ENCODE results near the gene FAM110D. TPM values are rescaled to one million over a fixed set of nuclear protein-coding genes. Genes with fewer than 3 reads are reported as not detected.

FAM110D gene
- not detected for total RNA-seq

DNA sequence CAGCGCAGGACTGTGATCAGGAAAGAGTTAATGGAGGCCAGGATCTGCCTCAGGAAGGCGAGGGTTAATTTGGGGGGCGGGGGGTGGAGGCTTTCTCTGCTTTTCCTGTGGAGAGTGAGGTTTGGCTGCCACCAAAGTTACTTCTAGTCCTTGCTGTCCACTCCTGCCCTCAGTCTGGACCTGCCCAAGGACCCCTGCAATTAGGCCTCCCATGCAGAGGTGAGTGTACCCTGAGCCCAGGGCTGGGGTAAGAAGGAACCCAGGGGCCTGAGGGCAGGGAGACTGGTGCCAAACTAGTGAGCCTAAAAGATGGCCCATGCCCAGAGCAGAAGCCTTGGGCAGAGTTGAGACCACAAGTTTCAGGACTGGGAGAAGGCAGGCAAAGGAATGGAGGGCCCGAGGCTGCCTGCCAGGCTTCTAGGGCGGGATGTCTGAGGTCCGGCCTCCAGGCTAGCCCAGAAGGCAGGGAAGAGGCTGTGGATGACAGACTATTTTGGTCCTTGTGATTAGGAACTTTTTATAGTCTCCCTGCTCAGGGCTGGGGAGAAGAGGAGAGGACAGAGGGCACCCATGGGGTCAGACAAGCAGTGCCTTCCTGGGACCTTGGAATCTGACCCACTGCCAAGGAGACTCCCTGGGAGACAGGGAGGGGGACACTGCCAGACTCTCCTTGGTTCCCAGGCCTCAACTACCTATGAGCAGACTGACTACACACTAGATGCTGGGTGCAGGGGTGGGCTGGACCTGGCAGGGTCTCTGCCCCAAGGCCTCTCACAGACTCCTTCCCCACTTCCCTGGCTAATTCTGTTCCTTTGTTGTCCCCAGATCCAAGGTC, at the start of gene FAM110D:
Gene FAM110D (plus strand): TSS at position 172 of the 835 bp plus-strand sequence. CDS start 2,213 bp downstream, outside the sequence.
- no peaks in the 10 kb centered on the region for H3K9me3 Mint-ChIP-seq (ENCODE audit: low read depth)
- no peak within 1 kb of the TSS for H3K27ac Mint-ChIP-seq
- peaks cover 10% of the 10 kb centered on the region for H3K4me1 Mint-ChIP-seq
- peaks cover 74% of the 10 kb centered on the region for H3K27me3 Mint-ChIP-seq
- ATAC-seq, result no peak
- CTCF ChIA-PET, result interaction anchor here (3.8 kb wide), 1 partner anchor 14 kb away, joined by 14 read pairs; no protein-coding TSS in a partner anchor
- H3K36me3 Mint-ChIP-seq, result no peaks in the 10 kb centered on the region
- DNase-seq, result no peak
- no peak within 1 kb of the TSS for H3K4me3 Mint-ChIP-seq

DNA sequence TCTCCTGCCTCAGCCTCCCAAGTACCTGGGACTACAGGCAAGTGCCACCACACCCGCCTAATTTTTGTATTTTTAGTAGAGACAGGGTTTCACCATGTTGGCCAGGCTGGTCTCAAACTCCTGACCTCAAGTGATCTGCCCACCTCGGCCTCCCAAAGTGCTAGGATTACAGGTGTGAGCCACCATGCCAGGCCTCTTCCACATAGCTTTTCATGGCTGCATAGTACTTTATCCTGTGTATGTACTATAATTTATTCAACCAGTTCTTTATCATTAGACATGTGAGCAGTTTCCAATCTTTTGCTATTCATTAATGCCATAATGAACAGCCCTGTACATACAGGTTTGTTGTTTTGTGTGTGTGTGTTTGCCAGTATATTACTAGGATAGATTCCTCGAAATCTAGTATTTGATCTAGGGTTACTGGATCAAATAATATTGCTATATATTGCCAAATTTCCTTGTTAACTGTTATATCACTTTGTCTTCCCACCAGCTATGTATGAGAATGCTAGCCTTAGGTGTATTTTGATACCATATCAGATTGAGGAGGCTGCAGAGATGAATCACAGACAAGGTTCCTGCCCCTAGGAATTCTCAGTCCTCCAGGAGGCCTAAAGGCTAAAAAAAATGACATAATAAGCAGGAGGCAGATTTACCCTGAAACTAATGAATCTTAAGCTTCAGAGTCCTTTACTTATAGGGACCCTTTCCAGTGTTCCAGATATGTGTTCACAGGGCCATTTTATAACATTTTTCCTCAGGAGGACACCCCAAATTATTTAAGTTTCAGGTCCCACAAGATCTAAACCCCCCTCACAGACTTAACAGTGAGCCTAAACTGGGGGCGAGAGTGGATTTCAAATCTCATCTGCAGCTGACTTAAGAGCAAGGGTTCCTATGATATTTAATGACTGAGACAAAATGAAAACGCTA, 49.4 kb upstream of the FAM110D start:
- CTCF ChIA-PET, result interaction anchor here (0.7 to 8.0 kb wide), 7 partner anchors 15 to 176 kb away, joined by 3 to 93 read pairs (median 5); partner anchors contain the start of genes CEP85 and ZNF593
- Mint-ChIP-seq H3K27me3 (peaks cover 3% of the 10 kb centered on the region), H3K9me3 (ENCODE audit: low read depth) (no peaks in the 10 kb centered on the region), H3K36me3 (peaks cover 9% of the 10 kb centered on the region), H3K4me3 (peak overlapping the region; percentile 91), H3K4me1 (peaks cover 32% of the 10 kb centered on the region), H3K27ac (no peak overlapping the region)
- ATAC-seq, result no peak
- DNase-seq, result no peak

DNA sequence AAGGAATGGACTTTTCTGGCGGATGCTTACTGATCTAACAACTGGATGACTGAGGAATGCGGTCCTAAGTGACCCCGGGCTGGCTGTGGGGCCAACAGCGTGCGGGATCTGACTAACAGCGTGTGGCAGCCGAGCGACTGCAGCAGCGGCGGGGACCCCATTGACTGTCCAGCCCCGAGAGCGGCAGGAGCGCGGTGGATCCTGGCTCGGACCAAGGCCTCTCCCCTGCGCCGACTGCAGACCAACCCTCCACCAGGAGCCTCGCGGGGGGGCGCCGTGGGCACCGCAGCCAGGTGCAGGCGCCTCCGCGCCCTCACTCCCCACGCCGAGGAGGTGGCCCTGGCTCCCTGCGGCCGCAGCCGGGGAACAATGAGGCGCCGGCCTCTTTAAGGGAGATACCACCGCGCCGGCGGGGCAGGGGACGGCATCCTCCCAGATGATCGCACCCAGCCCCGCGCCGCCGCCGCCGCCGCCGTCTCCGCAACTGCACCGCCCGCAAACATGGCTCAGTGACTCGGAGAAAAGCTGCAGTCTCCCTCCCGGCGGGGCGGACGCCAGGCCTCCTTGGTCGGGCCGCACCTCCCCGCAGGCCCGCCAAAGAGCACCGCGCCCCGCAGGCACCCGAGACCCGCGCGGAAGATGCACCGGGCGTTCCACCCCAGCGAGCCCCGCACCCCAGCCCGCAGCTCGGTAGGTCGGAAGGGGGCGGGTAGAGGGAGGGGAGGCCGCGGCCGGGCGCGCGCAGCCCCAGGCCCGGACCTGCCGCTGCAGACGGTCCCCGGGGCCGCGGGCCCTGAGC, 47.9 kb upstream of the FAM110D start:
- Mint-ChIP-seq H3K4me1 (peaks cover 30% of the 10 kb centered on the region), H3K4me3 (peak overlapping the region; percentile 91), H3K27ac (peak overlapping the region; percentile 82), H3K9me3 (ENCODE audit: low read depth) (no peaks in the 10 kb centered on the region), H3K36me3 (peaks cover 14% of the 10 kb centered on the region), H3K27me3 (no peaks in the 10 kb centered on the region)
- DNase-seq (peak; percentile 84), ATAC-seq (peak; percentile 55)
- CTCF ChIA-PET, result interaction anchor here (1.0 to 8.0 kb wide), 9 partner anchors 14 to 174 kb away, joined by 3 to 93 read pairs (median 6); partner anchors contain the start of genes CEP85 and ZNF593

DNA sequence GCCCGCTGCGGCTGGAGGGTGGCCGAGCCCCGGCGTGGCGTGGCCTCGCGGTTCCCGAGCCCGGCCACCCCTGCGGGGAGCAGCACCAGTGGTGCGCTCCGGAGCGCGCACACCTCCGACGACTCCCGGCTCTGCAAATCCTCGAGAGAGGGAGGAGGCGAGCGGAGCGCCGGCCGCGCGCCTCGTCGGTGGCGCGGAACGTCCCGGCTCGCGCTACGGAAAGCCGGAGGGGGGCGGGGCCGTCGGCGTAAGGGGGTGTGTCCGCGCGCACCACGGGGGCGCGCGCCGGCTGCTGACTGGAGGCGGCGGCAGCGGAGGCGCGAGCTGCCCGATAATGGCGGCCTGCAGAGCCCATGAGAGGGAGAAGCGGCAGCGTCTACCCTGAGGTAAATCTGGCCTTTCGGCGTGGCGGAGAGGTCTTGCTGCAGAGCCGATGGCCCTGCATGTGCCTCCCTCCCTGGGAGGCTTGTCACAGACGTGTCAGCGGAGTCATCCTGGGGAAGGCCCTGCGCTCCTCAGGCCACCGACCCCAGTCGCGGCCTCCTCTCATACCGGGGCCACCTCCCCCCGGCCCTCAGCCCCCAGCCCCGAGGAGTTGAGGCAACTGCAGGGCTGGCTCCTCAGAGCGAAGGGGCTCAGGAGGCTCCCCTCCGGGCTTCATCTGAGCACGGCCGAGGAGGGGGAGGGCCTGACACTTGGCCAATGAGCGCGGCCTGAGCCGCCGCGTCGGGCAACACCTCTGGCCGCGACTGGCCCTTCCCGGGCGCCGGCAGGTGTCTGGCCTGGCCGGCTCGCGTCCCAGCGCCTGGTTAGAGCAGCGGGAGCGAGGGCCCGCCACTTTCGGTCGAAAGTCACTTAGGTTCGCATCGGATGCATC, 47.1 kb upstream of the FAM110D start, which contains the start of gene PDIK1L:
Gene PDIK1L (plus strand): TSS at position 295 of the 877 bp plus-strand sequence. CDS start 2,485 bp downstream, outside the sequence.
- Mint-ChIP-seq H3K27me3 (no peaks in the 10 kb centered on the region), H3K4me3 (peak within 1 kb of the TSS; percentile 91), H3K9me3 (ENCODE audit: low read depth) (no peaks in the 10 kb centered on the region), H3K36me3 (peaks cover 14% of the 10 kb centered on the region), H3K4me1 (peaks cover 30% of the 10 kb centered on the region), H3K27ac (peak within 1 kb of the TSS; percentile 94)
- peak; percentile 94 for DNase-seq
- ATAC-seq, result peak; percentile 87
- CTCF ChIA-PET, result interaction anchor here (1.0 to 8.0 kb wide), 9 partner anchors 13 to 586 kb away, joined by 3 to 93 read pairs (median 4); partner anchors contain the start of genes CEP85 and ZNF593

DNA sequence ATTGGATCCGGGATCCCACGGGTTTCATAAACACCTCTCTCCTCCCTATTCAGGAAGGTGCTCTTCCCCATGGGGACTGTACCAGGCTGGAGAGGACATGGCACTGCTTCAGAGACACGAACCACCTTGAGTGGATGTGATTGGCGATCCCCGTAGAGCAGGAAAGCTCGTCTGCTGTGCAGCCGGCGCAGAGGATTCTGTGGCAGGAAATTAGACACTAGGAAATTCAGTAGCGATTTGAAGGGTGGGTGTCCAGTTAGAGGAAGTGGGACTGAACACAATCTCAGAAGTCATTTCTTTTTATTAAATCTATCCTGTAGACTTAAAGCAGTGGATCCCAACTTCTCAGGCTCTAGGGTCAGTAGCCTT, 46.5 kb upstream of the FAM110D start:
- ATAC-seq, result no peak
- H3K27ac Mint-ChIP-seq, result peak overlapping the region; percentile 94
- H3K4me1 Mint-ChIP-seq, result peaks cover 30% of the 10 kb centered on the region
- H3K4me3 Mint-ChIP-seq, result peak overlapping the region; percentile 91
- H3K27me3 Mint-ChIP-seq, result no peaks in the 10 kb centered on the region
- no peak for DNase-seq
- CTCF ChIA-PET, result interaction anchor here (0.6 to 8.0 kb wide), 10 partner anchors 8 to 585 kb away, joined by 3 to 93 read pairs (median 4); partner anchors contain the start of genes CEP85 and ZNF593
- H3K36me3 Mint-ChIP-seq, result peaks cover 17% of the 10 kb centered on the region
- H3K9me3 Mint-ChIP-seq (ENCODE audit: low read depth), result no peaks in the 10 kb centered on the region

DNA sequence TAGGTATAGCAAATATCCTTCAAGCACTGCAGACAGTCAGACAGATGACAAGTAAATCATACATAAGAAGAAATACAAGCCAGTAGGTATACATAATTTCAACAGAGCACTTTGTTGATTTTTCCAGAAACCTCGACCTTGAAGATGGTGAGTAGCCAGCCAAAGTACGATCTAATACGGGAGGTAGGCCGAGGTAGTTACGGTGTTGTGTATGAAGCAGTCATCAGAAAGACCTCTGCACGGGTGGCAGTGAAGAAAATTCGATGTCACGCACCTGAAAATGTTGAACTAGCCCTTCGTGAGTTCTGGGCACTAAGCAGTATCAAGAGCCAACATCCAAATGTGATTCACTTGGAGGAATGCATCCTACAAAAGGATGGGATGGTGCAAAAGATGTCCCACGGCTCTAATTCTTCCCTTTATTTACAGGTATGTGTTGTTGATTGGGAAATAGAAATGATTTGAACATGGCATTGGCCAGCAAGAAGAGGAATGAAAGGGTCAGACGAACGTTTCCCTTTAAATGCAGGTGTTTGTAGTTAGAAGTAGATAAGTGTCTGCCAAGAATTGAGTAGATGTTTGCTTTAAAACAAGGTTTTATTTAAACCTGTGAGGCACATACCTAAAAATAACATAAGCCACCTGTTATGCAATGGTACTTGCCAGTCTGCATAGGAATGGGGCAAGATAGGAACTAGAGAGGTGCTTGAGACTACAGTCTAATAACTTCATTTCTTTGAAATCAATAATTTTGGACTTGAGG, 44.5 kb upstream of the FAM110D start:
- no peaks in the 10 kb centered on the region for H3K9me3 Mint-ChIP-seq (ENCODE audit: low read depth)
- peaks cover 31% of the 10 kb centered on the region for H3K36me3 Mint-ChIP-seq
- no peaks in the 10 kb centered on the region for H3K27me3 Mint-ChIP-seq
- H3K4me1 Mint-ChIP-seq, result peaks cover 37% of the 10 kb centered on the region
- DNase-seq (peak; percentile 23), ATAC-seq (no peak)
- H3K4me3 Mint-ChIP-seq, result no peak overlapping the region
- CTCF ChIA-PET, result interaction anchor here (0.8 to 5.5 kb wide), 8 partner anchors 10 to 120 kb away, joined by 3 to 66 read pairs (median 4); partner anchors contain the start of genes CEP85 and PAFAH2
- H3K27ac Mint-ChIP-seq, result no peak overlapping the region

DNA sequence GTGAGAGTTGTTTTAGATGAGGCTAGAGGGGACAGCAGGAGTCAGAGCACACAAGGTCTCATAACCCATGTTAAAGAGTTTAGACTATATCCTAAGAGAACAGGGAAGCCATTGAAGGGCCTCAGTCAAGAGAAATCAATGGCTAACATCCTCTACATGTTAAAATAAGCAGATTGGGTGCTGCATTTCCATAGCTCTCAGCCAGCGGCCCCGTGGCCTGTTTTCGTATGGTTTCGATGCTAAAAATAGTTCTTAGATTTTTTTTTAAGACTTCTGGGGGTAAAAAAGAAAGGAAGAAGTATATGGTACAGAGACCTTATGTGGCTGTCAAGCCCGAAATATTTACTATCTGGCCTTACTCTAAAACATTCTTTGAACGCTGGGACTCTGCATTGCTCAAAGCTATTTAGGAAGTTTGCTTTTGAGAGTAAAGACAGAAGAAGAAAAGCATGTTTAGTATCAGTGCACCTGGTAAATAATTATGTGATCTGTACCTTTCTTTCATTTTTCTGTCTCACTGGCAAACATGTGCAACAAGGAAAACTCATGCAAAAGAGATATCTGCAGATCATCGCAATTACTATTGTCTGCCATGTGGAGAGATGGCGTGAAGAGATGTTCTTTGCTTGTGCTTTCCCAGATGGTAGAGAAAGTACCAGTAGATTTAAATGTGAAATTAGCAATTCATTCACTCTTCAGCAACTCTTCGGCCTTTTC, 38.8 kb upstream of the FAM110D start:
- peak overlapping the region; percentile 52 for H3K27ac Mint-ChIP-seq
- CTCF ChIA-PET, result interaction anchor here (1.1 to 2.8 kb wide), 2 partner anchors 15 to 24 kb away, joined by 3 to 18 read pairs; no protein-coding TSS in a partner anchor
- H3K4me1 Mint-ChIP-seq, result peaks cover 46% of the 10 kb centered on the region
- no peak overlapping the region for H3K4me3 Mint-ChIP-seq
- ATAC-seq (no peak), DNase-seq (no peak)
- no peaks in the 10 kb centered on the region for H3K9me3 Mint-ChIP-seq (ENCODE audit: low read depth)
- H3K27me3 Mint-ChIP-seq, result no peaks in the 10 kb centered on the region
- peaks cover 44% of the 10 kb centered on the region for H3K36me3 Mint-ChIP-seq

DNA sequence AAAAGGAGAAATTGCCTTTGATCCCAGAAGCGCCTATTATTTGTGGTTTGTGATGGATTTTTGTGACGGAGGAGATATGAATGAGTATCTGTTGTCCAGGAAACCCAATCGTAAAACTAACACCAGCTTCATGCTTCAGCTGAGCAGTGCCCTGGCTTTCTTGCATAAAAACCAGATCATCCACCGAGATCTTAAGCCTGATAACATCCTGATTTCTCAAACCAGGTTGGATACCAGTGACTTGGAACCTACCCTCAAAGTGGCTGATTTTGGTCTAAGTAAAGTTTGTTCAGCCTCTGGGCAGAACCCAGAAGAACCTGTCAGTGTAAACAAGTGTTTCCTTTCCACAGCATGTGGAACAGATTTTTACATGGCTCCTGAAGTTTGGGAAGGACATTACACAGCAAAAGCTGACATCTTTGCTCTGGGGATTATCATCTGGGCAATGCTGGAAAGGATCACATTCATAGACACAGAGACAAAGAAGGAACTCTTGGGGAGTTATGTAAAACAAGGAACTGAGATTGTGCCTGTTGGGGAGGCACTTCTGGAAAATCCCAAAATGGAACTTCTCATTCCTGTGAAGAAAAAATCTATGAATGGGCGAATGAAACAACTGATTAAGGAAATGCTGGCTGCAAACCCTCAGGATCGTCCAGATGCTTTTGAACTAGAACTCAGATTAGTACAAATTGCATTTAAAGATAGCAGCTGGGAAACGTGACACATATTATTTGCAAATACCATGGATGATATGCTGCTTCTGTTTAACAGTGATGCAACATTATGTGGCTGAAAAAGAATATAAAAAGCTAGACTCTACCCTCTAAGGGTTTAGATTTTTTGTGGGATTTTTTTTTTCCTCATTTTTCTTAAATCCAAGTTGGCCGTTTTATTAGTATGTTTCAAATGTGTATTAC, 36.8 kb upstream of the FAM110D start:
- H3K9me3 Mint-ChIP-seq (ENCODE audit: low read depth), result no peaks in the 10 kb centered on the region
- H3K27me3 Mint-ChIP-seq, result no peaks in the 10 kb centered on the region
- DNase-seq (no peak), ATAC-seq (no peak)
- peaks cover 61% of the 10 kb centered on the region for H3K4me1 Mint-ChIP-seq
- H3K36me3 Mint-ChIP-seq, result peaks cover 47% of the 10 kb centered on the region
- peak overlapping the region; percentile 67 for H3K27ac Mint-ChIP-seq
- H3K4me3 Mint-ChIP-seq, result no peak overlapping the region
- CTCF ChIA-PET, result interaction anchor here (1.1 to 7.6 kb wide), 11 partner anchors 11 to 295 kb away, joined by 3 to 66 read pairs (median 9); partner anchors contain the start of genes CEP85, PAFAH2, PDIK1L and ZNF593

DNA sequence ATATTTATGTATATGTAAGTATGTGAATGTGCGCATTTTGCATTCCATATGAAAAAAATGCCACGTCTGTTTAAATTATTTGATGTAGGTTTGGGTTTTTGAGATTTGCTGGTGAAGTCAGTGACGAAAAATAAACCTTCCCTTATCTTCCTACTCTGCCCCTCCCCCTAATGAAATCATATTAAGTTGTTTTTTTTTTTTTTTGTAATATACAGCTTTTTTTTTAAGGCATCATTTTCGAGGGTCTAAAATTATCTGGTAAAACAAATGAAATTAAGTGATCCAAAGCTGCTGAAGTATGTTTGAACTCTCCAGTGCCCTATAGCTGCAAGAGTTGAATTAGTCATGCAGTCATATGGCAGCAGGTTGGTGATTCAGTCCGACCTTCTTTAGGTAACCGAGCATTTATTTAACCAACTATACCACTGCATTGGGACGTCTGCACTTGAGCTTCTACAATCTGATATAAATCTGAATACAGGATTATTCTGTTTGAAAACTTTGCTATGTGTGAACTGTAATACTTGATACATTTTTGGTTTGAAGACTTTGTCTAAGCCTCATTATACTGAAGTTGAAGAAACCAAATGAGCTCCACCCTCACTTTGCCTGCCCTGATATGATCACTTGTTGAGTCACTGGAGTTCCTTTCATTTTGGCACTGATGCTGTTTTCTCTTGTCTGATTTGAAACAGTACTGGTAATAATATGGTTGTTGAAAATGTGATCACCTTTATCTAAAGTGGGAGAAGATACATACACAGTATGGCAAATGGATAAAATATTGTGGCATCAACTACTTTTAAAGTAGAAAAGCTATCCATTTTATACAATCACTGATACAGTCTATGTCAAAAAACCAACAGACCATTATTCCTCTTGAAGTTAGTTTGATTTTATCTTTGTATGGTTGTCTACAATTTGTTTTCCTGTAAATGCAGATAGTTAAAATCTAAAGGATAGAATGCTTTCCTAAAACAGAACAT, 35.6 kb upstream of the FAM110D start:
- Mint-ChIP-seq H3K27me3 (no peaks in the 10 kb centered on the region), H3K36me3 (peaks cover 42% of the 10 kb centered on the region), H3K9me3 (ENCODE audit: low read depth) (no peaks in the 10 kb centered on the region), H3K4me1 (peaks cover 72% of the 10 kb centered on the region), H3K4me3 (peak overlapping the region; percentile 22), H3K27ac (peak overlapping the region; percentile 85)
- CTCF ChIA-PET, result interaction anchor here (1.0 to 7.6 kb wide), 14 partner anchors 12 to 294 kb away, joined by 3 to 66 read pairs (median 7); partner anchors contain the start of genes CEP85, PAFAH2, PDIK1L and ZNF593
- ATAC-seq (peak; percentile 55), DNase-seq (peak; percentile 55)
